ENCODE results near the gene GAS5. TPM values are rescaled to one million over a fixed set of nuclear protein-coding genes. Genes with fewer than 3 reads are reported as not detected.

The GAS5 gene
- total and polyA plus RNA-seq, 2 experiments from 2014 or later, result 166 to 344 TPM

GRCh38 chr1:173866413-173867115 lies 1.2 kb downstream of the GAS5 start:
- Histone ChIP-seq H3K9ac (peak overlapping the region; percentile 94), H2AFZ (no peak overlapping the region), H3K4me2 (ENCODE audit: unreplicated experiment) (peak overlapping the region; percentile 98), H3K79me2 (ENCODE audit: insufficient read depth) (peaks cover 37% of the 10 kb centered on the region), H3K9me3 (ENCODE audit: low read depth) (no peaks in the 10 kb centered on the region), H3K27me3 (replicated peaks; ENCODE audit: insufficient read depth) (no peaks in the 10 kb centered on the region), H3K4me1 (ENCODE audit: insufficient read depth) (peaks cover 26% of the 10 kb centered on the region; the same call in 1 of the 2 replicates), H3K9me2 (ENCODE audit: insufficient read depth) (no peaks in the 10 kb centered on the region), H3F3A (ENCODE audit: insufficient read depth) (peaks cover 74% of the 10 kb centered on the region), H4K20me1 (ENCODE audit: insufficient read depth) (peaks cover 19% of the 10 kb centered on the region), H3K27ac (peak overlapping the region; percentile 85), H3K4me3 (peak overlapping the region; percentile 93), H3K36me3 (ENCODE audit: low read depth) (peaks cover 50% of the 10 kb centered on the region)
- peak; percentile 34 for DNase-seq
- in situ Hi-C loops (cut with MboI), result no loop called here
- 22 to 25% methylated on average over 2 of the region's 2 CpGs for WGBS, 2 experiments (ENCODE audit: low coverage in 1 of 2, low lambda C conversion rate in 2 of 2, missing lambda C conversion rate in 2 of 2)
- TF ChIP-seq EZH2 (IDR thresholded peaks at IDR 0.05; ENCODE audit: insufficient read depth, poor library complexity, severe bottlenecking) (no peak), EZH2phosphoT487 (IDR thresholded peaks at IDR 0.05; ENCODE audit: insufficient read depth, low read depth) (no peak)

GRCh38 chr1:173865468-173866164 lies 2.2 kb downstream of the GAS5 start:
- H4K20me1 ChIP-seq (ENCODE audit: insufficient read depth), result peaks cover 19% of the 10 kb centered on the region
- in situ Hi-C loops (cut with MboI), result no loop called here
- peaks cover 48% of the 10 kb centered on the region for H3K36me3 ChIP-seq (ENCODE audit: low read depth)

GRCh38 chr1:173864179-173864867 lies 3.5 kb downstream of the GAS5 start:
- Histone ChIP-seq H3F3A (ENCODE audit: insufficient read depth) (peaks cover 84% of the 10 kb centered on the region), H3K4me3 (peak overlapping the region; percentile 93), H3K9me2 (ENCODE audit: insufficient read depth) (no peaks in the 10 kb centered on the region), H3K9ac (peak overlapping the region; percentile 94), H3K79me2 (ENCODE audit: insufficient read depth) (peaks cover 29% of the 10 kb centered on the region), H3K9me3 (ENCODE audit: low read depth) (no peaks in the 10 kb centered on the region), H3K36me3 (ENCODE audit: low read depth) (peaks cover 48% of the 10 kb centered on the region), H3K27me3 (replicated peaks; ENCODE audit: insufficient read depth) (no peaks in the 10 kb centered on the region), H2AFZ (no peak overlapping the region), H3K27ac (peak overlapping the region; percentile 85), H4K20me1 (ENCODE audit: insufficient read depth) (peaks cover 19% of the 10 kb centered on the region), H3K4me1 (ENCODE audit: insufficient read depth) (peaks cover 22% of the 10 kb centered on the region; the same call in 1 of the 2 replicates), H3K4me2 (ENCODE audit: unreplicated experiment) (peak overlapping the region; percentile 98)
- in situ Hi-C loops (cut with MboI), result no loop called here
- DNase-seq, result peak; percentile 57
- WGBS, 2 experiments (ENCODE audit: low coverage in 1 of 2, low lambda C conversion rate in 2 of 2, missing lambda C conversion rate in 2 of 2), result 80 to 81% methylated on average over 5 of the region's 5 CpGs
- TF ChIP-seq EZH2phosphoT487 (IDR thresholded peaks at IDR 0.05; ENCODE audit: insufficient read depth, low read depth) (no peak), EZH2 (IDR thresholded peaks at IDR 0.05; ENCODE audit: insufficient read depth, poor library complexity, severe bottlenecking) (no peak)

More at GRCh38 chr1:173865468-173866164, 2.2 kb downstream of the GAS5 start:
- Histone ChIP-seq H3K9ac (peak overlapping the region; percentile 94), H3K4me1 (ENCODE audit: insufficient read depth) (peaks cover 26% of the 10 kb centered on the region; the same call in 1 of the 2 replicates), H3K79me2 (ENCODE audit: insufficient read depth) (peaks cover 29% of the 10 kb centered on the region), H3K9me2 (ENCODE audit: insufficient read depth) (no peaks in the 10 kb centered on the region), H3F3A (ENCODE audit: insufficient read depth) (peaks cover 81% of the 10 kb centered on the region), H3K4me3 (peak overlapping the region; percentile 93), H3K27ac (peak overlapping the region; percentile 85), H3K27me3 (replicated peaks; ENCODE audit: insufficient read depth) (no peaks in the 10 kb centered on the region), H2AFZ (no peak overlapping the region), H3K9me3 (ENCODE audit: low read depth) (no peaks in the 10 kb centered on the region), H3K4me2 (ENCODE audit: unreplicated experiment) (peak overlapping the region; percentile 98)
- no peak for TF ChIP-seq EZH2 (IDR thresholded peaks at IDR 0.05; ENCODE audit: insufficient read depth, poor library complexity, severe bottlenecking)
- TF ChIP-seq EZH2phosphoT487 (IDR thresholded peaks at IDR 0.05; ENCODE audit: insufficient read depth, low read depth), result no peak
- DNase-seq, result peak; percentile 24
- 49 to 55% methylated on average over 4 of the region's 4 CpGs for WGBS, 2 experiments (ENCODE audit: low coverage in 1 of 2, low lambda C conversion rate in 2 of 2, missing lambda C conversion rate in 2 of 2)

Measured in GM23248 (cell line).